HUES64 (cell line): Measurements from ENCODE around the gene GPBAR1.

Experiments
- H3K27ac ChIP-seq: 2 replicates; pipeline ENCODE4 v1.7.0; 2013; ENCODE audit warnings: low read depth, low read length, inconsistent platforms
- H3K27me3 ChIP-seq: 2 replicates; pipeline ENCODE4 v1.6.1; 2013; ENCODE audit warnings: mild to moderate bottlenecking, low read length; ENCODE audit not compliant: insufficient read depth
- H3K36me3 ChIP-seq: 2 replicates; pipeline ENCODE4 v1.6.1; 2013; ENCODE audit warnings: mild to moderate bottlenecking, low read length; ENCODE audit not compliant: insufficient read depth
- H3K4me1 ChIP-seq: 2 replicates; pipeline ENCODE4 v1.6.1; 2013; ENCODE audit warnings: mild to moderate bottlenecking, low read length, moderate library complexity; ENCODE audit not compliant: insufficient read depth
- H3K4me3 ChIP-seq: 2 replicates; pipeline ENCODE4 v1.5.1; 2013; ENCODE audit warnings: mild to moderate bottlenecking, low read length, moderate library complexity
- H3K9ac ChIP-seq: 2 replicates; pipeline ENCODE4 v1.6.1; 2013; ENCODE audit warnings: mild to moderate bottlenecking, low read depth, low read length
- H3K9me3 ChIP-seq: 2 replicates; pipeline ENCODE4 v1.6.1; 2013; ENCODE audit warnings: low read depth, low read length; ENCODE audit not compliant: insufficient read depth
- WGBS: fragments of 150-250, 120-280 bp; methylation state at CpG from one replicate; pipeline ENCODE4 v1.1.7; 2013; ENCODE audit warnings: missing lambda C conversion rate; 5-methylcytosine and 5-hydroxymethylcytosine counted together

GPBAR1 gene

GRCh38 chr2:218262237-218262600 is 1.4 kb downstream of the GPBAR1 start:
- H3K4me1 ChIP-seq = peaks cover 12% of the 10 kb centered on the region; the same call in 1 of the 2 replicates
- 92% methylated on average over 6 of the region's 6 CpGs for WGBS
- H3K27me3 ChIP-seq = no peaks in the 10 kb centered on the region
- no peak overlapping the region for H3K27ac ChIP-seq
- peaks cover 39% of the 10 kb centered on the region for H3K36me3 ChIP-seq
- no peaks in the 10 kb centered on the region for H3K9me3 ChIP-seq
- H3K4me3 ChIP-seq = no peak overlapping the region
- no peak overlapping the region for H3K9ac ChIP-seq

GRCh38 chr2:218262631-218263586 is 2.1 kb downstream of the GPBAR1 start:
- Histone ChIP-seq H3K9me3 (no peaks in the 10 kb centered on the region), H3K9ac (no peak overlapping the region), H3K36me3 (peaks cover 44% of the 10 kb centered on the region), H3K4me3 (no peak overlapping the region), H3K27me3 (no peaks in the 10 kb centered on the region), H3K27ac (no peak overlapping the region), H3K4me1 (peaks cover 12% of the 10 kb centered on the region; the same call in 1 of the 2 replicates)
- WGBS = 93% methylated on average over 39 of the region's 39 CpGs

- H3K27me3 ChIP-seq = no peaks in the 10 kb centered on the region
- H3K36me3 ChIP-seq = peaks cover 44% of the 10 kb centered on the region
- no peak overlapping the region for H3K9ac ChIP-seq
- no peak overlapping the region for H3K27ac ChIP-seq
- 93% methylated on average over 16 of the region's 17 CpGs for WGBS
- H3K9me3 ChIP-seq = no peaks in the 10 kb centered on the region
- H3K4me1 ChIP-seq = peaks cover 12% of the 10 kb centered on the region; the same call in 1 of the 2 replicates
- H3K4me3 ChIP-seq = no peak overlapping the region
These were observed 3.2 kb downstream of the GPBAR1 start for GRCh38 chr2:218263817-218264641.

- H3K9ac ChIP-seq = no peak overlapping the region
- H3K27ac ChIP-seq = no peak overlapping the region
- peaks cover 12% of the 10 kb centered on the region; the same call in 1 of the 2 replicates for H3K4me1 ChIP-seq
- no peak overlapping the region for H3K4me3 ChIP-seq
- WGBS = 96% methylated on average over 22 of the region's 22 CpGs
- no peaks in the 10 kb centered on the region for H3K9me3 ChIP-seq
- H3K36me3 ChIP-seq = peaks cover 44% of the 10 kb centered on the region
- H3K27me3 ChIP-seq = no peaks in the 10 kb centered on the region
These were observed 4.2 kb downstream of the GPBAR1 start for GRCh38 chr2:218264773-218265561.

GRCh38 chr2:218265626-218266025 is 4.8 kb downstream of the GPBAR1 start:
- Histone ChIP-seq H3K4me3 (no peak overlapping the region), H3K4me1 (peaks cover 8% of the 10 kb centered on the region; the same call in 1 of the 2 replicates), H3K9ac (no peak overlapping the region), H3K9me3 (no peaks in the 10 kb centered on the region), H3K27ac (no peak overlapping the region), H3K36me3 (peaks cover 44% of the 10 kb centered on the region), H3K27me3 (no peaks in the 10 kb centered on the region)
- WGBS = 94% methylated on average over 8 of the region's 8 CpGs

- H3K4me3 ChIP-seq = no peak overlapping the region
- no peaks in the 10 kb centered on the region for H3K27me3 ChIP-seq
- H3K27ac ChIP-seq = no peak overlapping the region
- H3K4me1 ChIP-seq = no peaks in the 10 kb centered on the region
- H3K36me3 ChIP-seq = peaks cover 44% of the 10 kb centered on the region
- no peak overlapping the region for H3K9ac ChIP-seq
- H3K9me3 ChIP-seq = no peaks in the 10 kb centered on the region
- WGBS = 96% methylated on average over 15 of the region's 15 CpGs
These were observed 5.6 kb downstream of the GPBAR1 start for GRCh38 chr2:218266316-218266979.

- H3K9me3 ChIP-seq = no peaks in the 10 kb centered on the region
- no peaks in the 10 kb centered on the region for H3K27me3 ChIP-seq
- H3K36me3 ChIP-seq = peaks cover 44% of the 10 kb centered on the region
- no peaks in the 10 kb centered on the region for H3K4me1 ChIP-seq
- 97% methylated on average over 6 of the region's 6 CpGs for WGBS
- H3K9ac ChIP-seq = no peak overlapping the region
- H3K27ac ChIP-seq = no peak overlapping the region
- no peak overlapping the region for H3K4me3 ChIP-seq
These were observed 6.4 kb downstream of the GPBAR1 start for GRCh38 chr2:218267259-218267658.

- Histone ChIP-seq H3K4me3 (peak within 1 kb of the TSS; percentile 97), H3K9ac (peak within 1 kb of the TSS; percentile 85), H3K4me1 (no peaks in the 10 kb centered on the region), H3K27me3 (no peaks in the 10 kb centered on the region), H3K9me3 (no peaks in the 10 kb centered on the region), H3K36me3 (peaks cover 43% of the 10 kb centered on the region), H3K27ac (peak within 1 kb of the TSS; percentile 68; the same call in 1 of the 2 replicates)
- WGBS = under 1% methylated on average over 64 of the region's 64 CpGs
These were observed 9.3 kb downstream of the GPBAR1 start, which contains the start of the genes AAMP and PNKD for GRCh38 chr2:218269900-218270720. Gene AAMP (minus strand): TSS chr2:218270137. CDS start chr2:218270086, 51 bp downstream. Gene PNKD (plus strand): TSS chr2:218270519. CDS start chr2:218270536, 17 bp downstream.

GRCh38 chr2:218270721-218271486 is 10.1 kb downstream of the GPBAR1 start:
- H3K27ac ChIP-seq = no peak overlapping the region
- 8% methylated on average over 23 of the region's 23 CpGs for WGBS
- no peaks in the 10 kb centered on the region for H3K9me3 ChIP-seq
- H3K4me1 ChIP-seq = no peaks in the 10 kb centered on the region
- H3K9ac ChIP-seq = peak overlapping the region; percentile 80
- H3K4me3 ChIP-seq = peak overlapping the region; percentile 89
- H3K36me3 ChIP-seq = peaks cover 43% of the 10 kb centered on the region
- no peaks in the 10 kb centered on the region for H3K27me3 ChIP-seq
